GM04503 (cell line): ENCODE data around the gene SLC34A3.

Experiments
- DNase-seq: peaks from one replicate; pipeline ENCODE4 v3.0.0-alpha.2; 2012; ENCODE audit warnings: low read depth

SLC34A3 gene

DNA sequence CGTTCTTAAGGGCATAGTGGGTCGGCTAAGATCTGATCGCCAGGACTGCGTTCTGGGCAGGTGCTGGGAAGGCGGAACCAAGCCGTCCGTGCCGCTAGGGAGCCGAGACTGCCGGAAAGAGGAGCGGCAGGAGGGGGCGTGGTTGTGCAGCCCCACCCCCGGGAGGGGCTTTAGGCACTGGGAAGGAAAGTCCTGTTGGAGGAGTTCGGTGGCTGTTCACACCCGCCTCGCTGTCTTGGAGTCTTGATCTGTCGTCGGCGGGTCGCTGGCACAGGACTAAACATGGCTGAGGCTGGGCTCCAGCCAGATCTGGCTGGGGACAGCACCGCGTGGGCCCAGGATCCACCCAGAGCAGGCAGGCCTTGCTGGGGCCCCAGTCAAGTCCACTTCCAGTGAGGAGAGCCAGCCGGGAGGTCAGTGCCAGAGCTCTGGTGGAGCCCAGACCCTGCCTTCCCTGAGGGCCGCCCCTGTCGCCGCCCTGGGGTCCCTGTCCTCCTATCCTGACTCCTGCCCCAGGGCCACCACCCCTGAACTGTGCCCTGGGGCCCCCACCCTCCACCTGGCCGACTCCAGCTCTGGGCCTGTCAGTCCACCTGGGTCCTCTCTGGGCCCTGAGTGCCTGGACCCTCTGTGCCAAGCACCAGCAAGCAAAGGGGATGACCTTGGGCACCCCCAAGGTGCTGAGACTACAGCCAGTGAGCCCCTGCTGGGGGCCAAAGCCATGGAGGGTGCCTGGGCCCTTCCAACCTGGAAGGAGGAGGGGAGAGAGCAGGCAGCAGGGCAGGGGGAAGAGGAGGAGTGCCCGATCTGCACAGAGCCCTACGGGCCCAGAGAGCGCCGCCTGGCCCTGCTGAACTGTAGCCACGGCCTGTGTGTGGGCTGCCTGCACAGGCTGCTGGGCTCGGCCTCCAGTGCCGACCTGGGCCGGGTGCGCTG, 13.2 kb upstream of the SLC34A3 start:
- DNase-seq: no peak

DNA sequence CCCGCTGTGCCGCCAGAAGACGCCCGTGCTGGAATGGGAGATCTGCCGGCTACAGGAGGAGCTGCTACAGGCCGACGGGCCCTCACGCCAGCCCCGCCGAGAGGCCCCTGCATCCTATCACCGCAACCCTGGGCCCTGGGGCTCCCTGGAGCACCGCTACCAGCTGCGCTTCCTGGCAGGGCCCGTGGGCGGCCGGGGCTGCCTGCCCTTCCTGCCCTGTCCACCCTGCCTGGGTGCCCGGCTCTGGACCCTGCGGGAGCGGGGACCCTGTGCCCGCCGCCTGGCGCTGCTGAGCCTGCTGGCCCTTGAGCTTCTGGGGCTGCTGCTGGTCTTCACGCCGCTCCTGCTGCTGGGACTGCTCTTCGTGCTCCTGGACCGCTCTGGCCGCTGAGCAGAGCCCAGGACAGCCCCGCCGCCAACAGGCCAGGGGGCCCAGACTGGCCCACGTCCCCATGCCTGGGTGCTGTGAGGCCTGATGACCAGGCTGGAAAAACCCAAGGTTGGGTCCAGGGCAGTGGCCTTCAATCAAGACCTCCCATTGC, 12.4 kb upstream of the SLC34A3 start:
- no peak for DNase-seq

DNA sequence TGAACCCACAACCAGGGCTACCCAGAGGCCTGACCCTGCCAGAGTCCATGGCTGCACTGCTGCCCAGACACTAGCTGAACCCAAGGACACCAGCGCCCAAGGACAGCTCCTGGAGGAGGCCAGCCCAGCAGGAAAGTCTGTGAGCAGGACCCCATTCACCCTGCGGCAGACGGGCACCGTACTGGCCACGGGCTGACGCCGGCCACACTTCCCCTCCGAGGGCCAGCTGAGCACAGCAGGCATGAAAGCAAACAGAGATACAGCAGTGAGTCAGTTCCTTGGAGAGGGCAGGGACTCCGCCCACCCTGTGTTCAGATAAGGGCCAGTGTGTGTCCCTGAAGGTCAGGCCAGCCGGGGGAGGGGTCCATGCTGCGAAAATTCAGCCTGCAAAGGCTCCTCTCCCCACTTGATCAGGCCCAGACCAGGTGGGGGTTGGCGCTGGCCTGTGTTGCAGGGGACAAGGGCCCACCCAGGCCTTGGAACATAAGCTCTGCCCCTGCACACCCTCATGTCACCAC, 11.9 kb upstream of the SLC34A3 start:
- DNase-seq: no peak

DNA sequence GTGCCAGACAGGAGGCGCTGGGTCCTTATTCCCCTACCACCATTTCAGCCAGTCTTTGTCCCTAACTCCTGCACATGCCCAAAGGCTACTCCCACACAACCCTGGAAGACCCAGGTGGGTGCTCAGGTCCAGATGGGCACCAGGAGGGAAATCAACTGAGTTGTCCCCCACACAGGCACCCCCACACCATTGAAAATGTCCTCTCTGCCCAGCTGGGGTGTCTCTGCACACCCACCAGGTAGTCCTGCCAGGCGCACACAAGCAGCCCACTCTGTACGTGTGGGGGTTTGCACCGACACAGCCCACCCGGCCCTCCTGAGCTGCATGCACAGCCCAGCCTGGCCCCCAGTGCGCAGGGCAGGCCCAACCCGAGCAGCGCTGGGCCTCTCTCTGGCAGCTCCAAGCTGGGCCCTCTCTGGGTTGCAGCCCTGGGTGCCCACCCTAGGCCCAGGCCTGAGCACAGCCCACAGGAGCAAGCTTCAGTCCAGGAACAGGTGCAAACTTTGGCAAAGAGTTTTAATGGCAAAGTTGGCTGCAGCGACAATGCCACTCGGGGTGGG, 10.9 kb upstream of the SLC34A3 start:
- DNase-seq: no peak

DNA sequence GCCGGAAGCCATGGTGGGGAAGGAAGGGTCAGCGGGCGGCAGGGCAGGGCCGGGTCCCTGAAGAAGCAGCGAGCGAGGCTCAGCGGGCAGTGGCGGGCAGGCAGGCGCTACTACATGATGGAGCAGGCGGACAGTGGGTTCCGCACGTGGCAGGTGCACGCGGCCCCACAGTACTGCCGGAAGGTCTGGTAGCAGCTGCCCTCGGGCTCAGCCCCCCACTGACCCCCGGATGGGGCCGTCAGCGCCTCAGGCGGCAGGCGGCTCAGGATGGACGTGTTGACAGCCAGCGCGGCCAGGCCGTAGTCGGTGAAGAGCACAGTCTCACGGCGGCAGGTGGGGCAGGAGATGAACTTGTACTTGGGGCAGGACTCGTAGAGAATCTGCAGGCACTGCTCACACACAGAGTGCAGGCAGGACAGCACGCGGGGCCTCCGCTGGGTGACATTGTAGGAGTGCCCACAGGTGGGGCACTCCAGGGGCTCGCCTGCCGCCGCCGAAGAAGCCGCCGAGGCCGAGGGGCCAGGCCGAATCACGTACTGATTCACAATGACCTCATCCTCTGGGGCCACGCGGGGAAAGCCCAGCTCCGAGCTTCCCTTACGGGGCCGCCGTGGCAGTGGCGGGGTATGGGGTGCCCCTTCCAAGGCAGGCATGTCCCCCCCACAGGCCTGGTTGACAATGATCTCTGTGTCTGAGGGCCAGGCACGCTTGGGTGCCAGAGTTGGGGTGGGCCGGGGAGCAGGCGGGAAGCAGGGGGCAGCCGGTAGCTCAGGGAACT, 10.2 kb upstream of the SLC34A3 start:
- DNase-seq: no peak

DNA sequence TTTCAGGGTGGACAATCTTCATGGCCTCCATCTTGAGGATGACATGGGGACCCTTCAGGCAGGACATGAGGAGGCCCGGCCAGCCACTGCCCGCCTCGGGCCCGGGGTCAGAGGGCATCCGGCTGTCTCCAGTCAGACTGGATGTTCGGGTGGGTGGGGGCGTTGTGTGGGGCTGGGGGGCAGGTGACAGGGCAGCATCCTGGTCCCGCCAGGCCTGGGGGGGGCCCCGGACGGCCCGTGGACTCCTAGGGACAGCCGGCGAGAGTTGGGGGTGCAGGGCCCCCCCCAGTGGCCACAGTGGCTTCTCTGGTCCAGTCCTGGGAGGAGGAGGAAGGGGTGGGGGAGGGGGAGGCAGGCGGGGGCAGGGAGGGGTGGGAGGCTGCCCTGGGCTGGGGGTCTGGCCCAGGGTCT, 9.6 kb upstream of the SLC34A3 start:
- no peak for DNase-seq

DNA sequence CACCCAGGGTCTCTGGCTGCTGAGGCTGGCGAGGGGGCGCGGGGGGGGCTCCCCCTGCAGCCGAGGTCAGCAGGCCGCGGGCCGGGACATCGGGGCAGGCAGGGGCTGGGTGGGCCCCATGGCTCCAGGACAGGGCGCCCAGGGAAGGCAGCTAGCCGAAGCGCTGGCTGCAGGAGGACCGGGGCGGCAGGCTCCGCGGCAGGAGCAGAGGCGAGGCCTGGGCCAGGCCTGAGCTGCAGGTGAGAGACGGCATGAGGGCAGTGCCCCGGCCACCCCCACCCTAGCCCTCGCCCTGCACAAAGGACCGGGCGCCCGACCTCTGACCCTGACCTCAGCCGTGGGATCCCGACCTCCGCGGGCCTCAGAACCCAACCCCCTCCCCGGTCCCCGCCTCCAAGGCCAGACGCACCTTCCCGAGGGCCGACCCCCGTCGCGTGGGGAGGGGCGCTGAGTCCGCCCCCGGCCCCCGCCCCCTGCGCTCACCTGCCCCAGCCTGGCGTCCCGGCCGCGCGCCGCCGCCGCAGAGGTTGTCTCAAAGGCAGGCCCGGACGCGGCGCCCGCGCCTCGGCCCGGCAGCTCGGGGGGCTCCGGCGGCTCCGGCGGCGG, 9.1 kb upstream of the SLC34A3 start:
- DNase-seq: no peak

DNA sequence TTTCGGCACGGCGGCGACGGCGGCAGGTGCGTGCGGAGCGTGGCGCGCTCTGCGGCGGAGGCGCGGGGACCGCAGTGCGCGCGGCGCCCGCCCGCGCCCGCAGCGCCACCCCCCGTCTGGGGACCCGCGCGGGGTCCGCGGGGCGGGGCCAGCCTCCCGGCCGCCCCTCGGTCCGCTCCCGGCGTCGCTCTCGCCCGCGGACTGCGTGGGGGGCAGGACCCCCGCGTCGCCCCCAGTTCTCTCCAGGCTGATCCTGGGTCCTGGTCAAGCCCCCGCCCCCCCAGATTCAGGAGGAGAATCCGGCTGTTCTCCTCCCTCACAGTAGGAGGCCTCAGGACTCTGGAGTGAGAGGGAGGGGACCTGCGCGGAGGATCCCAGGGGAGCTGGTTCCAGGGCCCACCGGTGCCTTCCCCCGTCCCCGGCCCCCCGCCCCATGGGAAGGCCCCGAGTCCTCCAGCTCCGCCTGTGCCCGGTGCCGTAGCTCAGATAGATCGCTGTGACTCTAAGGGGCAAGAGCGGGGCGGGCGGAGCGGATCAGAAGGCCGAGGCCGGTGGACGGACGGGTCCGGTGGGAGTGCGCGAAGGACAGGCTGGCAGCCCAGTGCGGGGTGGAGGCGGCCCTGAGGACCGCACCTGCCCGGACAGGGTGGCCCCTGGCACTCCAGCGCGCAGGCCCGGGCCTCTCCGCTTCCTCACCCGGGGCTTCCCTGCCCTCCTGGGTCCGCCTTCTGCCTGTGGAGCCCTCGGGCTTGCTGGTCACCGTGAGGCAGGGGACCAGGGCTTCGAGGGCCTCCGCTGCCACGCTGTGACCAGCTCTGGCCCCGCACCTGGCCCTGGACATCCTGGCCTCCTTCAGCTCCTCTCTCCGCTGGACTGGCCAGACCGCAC, 8.3 kb upstream of the SLC34A3 start, which contains the start of gene RNF208:
RNF208 (minus strand) TSS at position 51 of the 888 bp plus-strand sequence. CDS start 1,028 bp downstream, outside the sequence.
- no peak for DNase-seq

DNA sequence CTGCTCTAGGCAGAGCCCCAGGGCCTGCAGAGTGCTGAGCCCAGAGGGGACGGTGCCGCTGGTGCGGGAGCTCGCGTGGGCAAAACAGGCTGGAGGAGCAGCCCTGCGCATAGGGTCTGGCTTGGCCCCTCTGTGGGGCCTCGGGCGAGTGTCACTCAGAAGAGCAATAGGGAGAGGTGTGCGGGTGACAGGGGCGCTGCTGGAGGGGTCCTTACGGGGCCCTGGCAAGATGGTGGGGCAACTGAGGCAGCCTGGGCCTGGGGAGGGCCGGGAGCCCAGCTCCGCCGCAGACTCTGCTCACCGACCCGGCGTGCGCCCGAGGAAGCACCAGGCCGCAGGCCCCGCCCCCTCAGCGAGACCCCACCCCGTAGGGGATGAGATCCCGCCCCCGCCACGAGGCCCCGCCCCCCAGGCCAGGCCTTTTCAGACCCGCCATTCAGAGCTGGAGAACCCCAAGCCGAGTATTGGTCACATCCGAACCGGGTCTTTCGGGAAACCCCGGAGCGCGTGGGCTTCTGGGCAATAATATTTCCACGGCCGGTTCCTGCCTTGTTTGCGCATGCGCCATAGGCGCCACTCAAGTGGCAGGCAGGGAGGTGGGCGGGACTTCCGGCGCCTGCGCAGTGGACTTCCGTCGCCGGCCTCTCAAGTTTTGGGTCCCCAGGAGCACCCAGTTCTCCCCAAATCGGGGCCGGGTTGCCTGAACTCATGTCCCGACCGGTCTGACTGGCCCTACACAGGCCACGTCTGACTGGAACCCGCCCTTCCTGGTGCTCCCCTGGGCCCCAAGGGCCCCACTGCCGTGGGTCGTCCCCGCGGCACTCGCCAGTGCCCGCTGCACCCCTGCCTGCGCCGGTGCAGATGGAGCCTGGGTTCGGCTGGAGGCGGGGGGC, 7.4 kb upstream of the SLC34A3 start:
- DNase-seq: peak; percentile 86

DNA sequence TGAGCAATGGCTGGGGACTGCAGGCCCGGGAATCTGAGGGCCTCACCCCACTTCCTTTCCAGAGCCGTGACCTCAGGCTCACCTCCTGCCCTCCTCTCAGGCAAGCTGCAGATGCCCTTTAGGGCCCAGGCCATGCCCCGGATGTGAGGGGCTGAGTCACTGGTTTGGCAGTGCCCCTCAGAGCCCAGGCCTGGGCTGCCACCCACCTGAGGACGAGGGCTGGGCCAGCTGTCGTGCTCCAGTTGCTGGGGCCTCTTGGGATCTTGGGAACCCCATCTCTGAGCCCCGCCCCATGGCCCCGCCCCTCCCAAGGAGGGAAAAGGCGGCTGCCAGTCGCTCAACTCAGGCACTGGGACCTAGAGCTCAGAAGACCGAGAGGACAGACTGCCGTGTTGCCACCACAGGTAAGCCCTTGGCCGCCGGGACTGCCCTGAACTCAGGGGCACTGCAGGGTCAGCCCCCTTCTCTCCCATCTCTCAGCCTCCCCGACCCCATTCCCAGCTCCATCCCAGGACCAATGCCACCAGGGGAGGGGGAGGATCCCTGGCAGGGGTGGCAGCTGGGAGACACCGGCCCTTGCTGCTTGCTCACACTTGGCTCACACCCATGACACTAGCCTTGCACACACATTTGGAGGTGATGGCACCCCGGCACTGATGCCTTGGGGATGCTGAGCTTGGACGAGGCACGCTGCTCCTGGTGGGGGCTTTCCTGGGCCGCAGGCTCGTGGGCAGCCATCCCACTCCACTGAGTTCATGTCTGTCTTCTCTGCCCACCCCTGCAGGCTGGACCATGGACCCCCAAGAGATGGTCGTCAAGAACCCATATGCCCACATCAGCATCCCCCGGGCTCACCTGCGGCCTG, 5.6 kb upstream of the SLC34A3 start, which contains the start of gene CYSRT1:
CYSRT1 (plus strand) TSS at position 345 of the 865 bp plus-strand sequence; CDS start at position 793, 448 bp downstream.
- DNase-seq: no peak

DNA sequence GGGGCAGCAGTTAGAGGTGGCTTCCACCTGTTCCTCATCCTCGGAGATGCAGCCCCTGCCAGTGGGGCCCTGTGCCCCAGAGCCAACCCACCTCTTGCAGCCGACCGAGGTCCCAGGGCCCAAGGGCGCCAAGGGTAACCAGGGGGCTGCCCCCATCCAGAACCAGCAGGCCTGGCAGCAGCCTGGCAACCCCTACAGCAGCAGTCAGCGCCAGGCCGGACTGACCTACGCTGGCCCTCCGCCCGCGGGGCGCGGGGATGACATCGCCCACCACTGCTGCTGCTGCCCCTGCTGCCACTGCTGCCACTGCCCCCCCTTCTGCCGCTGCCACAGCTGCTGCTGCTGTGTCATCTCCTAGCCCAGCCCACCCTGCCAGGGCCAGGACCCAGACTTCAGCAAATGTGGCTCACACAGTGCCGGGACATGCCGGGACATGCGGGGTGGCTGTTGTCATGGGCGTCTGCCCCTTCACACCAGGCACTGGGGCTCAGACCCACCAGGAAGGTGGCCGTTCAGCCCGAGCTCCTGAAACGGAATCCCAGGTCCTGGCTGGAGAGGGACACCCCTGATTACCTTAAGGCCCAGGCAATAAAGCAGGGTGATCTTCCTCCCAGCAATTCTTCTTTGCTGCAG, 4.9 kb upstream of the SLC34A3 start:
- no peak for DNase-seq

DNA sequence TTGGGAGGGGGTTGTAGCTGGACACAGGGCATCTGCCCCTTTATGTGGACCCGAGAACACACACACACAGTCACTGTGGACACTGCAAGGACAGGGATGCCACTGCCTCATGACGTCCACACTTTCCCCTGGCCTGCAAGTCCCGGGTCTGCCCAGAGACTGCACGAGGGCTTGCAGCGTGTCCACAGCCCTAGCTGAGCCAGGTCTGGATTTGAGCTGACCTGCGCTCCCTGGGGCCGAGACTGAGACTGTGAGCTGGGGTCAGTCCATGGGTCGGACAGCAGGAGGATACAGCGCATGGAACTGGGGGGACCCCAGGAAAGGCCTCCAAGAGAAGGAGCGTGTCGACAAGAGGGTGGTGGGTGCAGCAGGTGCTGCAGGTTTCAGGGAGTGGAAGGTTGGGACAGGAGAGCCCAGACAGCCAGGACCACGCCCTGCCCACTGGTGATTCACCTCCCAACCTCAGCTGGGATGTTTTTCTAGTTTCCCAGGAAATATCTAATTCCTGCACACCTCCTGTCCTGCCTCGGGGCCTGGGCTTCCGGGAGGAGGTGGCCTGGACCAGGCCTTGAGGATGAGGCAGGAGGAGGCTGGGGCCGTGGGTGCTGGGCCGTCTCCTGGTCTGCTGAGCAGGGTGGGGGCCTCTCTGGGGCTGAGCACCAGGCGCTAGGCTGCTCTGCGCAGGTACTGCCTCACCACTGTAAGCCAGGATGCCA, 4.2 kb upstream of the SLC34A3 start:
- no peak for DNase-seq

DNA sequence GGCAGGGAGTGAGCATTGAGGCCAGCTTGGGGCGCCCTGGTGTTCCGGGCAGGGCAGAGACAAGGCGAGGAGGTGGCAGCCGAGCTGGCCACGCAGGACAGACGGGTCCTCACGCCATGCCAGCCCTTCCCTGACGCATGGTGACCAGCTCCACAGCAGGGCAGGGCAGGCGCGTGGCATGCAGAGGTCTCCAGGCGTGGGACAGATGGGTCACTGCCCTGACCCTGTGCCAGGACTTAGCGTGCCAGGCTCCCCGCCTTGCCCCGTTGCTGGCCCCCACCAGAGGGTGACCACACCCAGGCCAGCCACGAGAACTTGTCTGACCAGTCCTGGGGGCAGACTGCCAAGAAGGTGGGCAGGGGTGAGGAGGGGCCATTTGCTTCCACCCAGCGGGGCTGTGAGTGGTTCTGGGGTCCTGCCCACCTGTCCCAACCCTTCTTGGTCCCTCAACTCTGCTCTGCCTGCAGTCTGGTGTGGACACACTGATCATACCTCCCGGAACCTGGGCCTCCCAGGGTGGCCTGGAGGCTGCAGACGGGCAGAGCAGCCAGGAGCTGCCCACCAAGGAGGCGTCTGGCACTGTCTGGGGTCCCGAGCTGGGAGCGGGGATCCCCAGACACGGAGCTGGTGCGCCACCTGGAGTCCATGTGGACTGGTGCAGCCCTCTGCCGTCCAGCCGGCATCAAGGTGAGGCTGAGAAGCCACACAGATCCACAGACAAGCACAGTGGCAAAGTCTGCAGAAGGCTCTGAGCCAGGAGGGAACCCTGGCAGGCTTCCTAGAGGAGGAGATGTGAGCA, 3.4 kb upstream of the SLC34A3 start, which contains the start of gene RNF224:
RNF224 (plus strand) TSS at position 449 of the 799 bp plus-strand sequence. CDS start 834 bp downstream, outside the sequence.
- no peak for DNase-seq

DNA sequence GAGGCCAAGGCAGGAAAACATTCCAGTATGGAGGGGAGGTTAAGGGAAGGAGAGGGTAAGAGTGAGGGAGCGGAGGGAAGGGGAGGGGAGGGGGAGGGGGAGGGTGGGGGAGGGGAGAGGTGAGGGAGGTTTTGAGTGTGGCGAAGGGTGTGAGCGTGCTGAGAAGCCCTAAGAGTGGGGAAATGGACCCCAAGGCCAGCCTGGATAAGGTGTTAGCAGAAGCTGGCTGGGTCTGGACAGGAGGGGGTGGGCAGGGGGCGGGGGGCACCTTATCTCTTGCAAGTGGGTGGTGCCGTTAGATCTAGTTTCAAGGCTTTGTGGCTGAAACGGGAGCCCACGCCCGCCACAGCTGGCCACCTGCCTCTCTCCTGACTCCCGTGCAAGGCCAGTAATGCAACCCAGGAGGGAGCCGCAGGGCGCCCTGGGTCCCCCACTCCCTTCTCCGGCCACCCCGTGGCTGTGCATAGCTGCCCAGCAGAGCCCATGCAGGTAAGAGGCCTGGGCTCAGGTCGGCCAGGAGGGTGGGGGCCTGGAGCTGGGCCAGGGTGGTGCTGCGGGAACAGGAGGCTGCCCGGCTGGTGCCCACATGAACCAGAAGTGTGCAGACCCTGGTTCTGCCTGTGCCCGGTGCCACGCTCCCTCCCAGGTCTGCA, 2.7 kb upstream of the SLC34A3 start:
- DNase-seq: no peak

DNA sequence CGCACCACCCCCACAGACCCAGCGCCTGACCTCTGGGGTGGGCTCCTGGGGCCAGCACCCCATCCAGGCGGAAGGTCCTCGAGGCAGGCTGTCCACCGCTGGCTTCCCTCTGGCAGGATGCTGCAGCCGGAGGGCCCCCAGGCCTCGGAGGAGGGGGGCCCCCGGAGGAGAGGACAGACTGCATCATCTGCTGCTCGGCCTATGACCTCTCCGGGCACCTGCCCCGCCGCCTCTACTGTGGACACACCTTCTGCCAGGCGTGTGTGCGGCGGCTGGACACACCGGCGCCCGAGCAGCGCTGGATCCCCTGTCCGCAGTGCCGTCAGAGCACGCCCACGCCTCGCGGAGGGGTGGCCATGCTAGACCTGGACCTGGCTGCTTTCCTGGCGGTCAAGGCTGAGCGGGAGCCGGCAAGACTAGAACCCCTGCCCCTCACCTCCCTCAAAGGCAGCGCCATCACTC, 2.2 kb upstream of the SLC34A3 start:
- DNase-seq: no peak
